Measurements from ENCODE around the gene MOB3B.

MOB3B gene

DNA sequence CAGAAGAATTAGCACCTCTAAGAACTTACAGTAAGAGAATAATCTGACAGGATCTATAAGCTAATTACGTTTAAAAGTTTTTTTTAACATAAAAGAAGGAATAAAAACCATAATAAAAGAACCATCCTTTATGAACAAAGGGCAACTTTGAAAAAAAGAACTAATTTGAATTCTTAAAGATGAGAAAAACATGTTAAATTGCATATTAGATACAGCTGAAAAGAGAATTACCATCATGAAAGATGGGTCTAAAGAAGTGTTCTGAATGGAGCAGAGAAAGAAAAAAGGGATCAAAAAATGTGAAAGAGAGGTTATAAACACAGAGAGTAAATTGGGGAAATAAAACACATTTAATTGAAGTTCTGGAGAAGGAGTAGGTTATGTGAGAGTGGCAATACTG is 51.3 kb downstream of the MOB3B start:
- TF ChIP-seq ZFP30 (CRISPR knock-in tag; IDR thresholded peaks at IDR 0.05): peak; percentile 89
- no peak for TF ChIP-seq TCF4 (CRISPR knock-in tag; IDR thresholded peaks at IDR 0.05; ENCODE audit: borderline replicate concordance)
- no peak for ATAC-seq

DNA sequence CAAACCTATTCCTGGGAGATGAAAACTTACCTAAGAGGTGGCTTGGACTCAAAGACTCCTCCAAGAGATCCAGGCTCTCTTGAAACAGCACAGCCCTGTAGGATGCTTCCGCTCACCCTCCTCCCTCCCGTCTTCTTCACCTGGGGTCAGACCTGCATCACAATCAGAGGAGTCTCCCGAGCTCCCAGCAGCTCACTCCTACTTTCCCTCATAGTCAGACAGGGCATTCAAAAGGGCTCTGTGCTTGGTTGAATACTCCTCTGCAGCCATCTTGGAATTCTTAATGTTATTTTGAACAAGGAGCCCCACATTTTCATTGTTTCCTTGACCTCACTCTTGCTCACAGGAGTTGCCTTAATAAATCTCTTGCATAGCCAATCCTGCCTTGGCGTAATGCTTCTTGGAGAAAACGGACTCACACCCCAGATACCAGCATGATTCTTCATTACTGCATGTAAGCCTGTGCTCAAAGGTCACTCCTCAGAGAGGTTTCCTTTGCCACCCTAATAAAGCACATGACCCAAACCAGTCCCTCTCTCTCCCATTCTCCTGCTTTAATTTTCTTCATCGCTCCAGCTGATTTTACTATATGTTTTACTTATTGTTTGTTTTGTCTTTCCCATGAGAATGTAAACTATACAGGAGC is 52.6 kb downstream of the MOB3B start:
- TF ChIP-seq ISL1 (CRISPR knock-in tag; IDR thresholded peaks at IDR 0.05) (no peak), ZFP30 (CRISPR knock-in tag; IDR thresholded peaks at IDR 0.05) (no peak), ESRRG (CRISPR knock-in tag; IDR thresholded peaks at IDR 0.05) (no peak), ZC3H10 (CRISPR knock-in tag; IDR thresholded peaks at IDR 0.05) (no peak), BACH2 (CRISPR knock-in tag; IDR thresholded peaks at IDR 0.05; ENCODE audit: borderline replicate concordance) (no peak), CSRNP3 (CRISPR knock-in tag; IDR thresholded peaks at IDR 0.05) (no peak), TCF4 (CRISPR knock-in tag; IDR thresholded peaks at IDR 0.05; ENCODE audit: borderline replicate concordance) (no peak), ZNF8 (CRISPR knock-in tag; IDR thresholded peaks at IDR 0.05) (no peak), CSDC2 (CRISPR knock-in tag; IDR thresholded peaks at IDR 0.05) (no peak), GLIS3 (CRISPR knock-in tag; IDR thresholded peaks at IDR 0.05) (no peak), ARNTL (CRISPR knock-in tag; IDR thresholded peaks at IDR 0.05; ENCODE audit: borderline replicate concordance, low read depth) (no peak), TSHZ2 (CRISPR knock-in tag; IDR thresholded peaks at IDR 0.05) (no peak), POU6F1 (CRISPR knock-in tag; IDR thresholded peaks at IDR 0.05; ENCODE audit: borderline replicate concordance, low read depth) (no peak), PATZ1 (CRISPR knock-in tag; IDR thresholded peaks at IDR 0.05; ENCODE audit: borderline replicate concordance) (no peak)
- TF ChIP-seq, protein P1, sequence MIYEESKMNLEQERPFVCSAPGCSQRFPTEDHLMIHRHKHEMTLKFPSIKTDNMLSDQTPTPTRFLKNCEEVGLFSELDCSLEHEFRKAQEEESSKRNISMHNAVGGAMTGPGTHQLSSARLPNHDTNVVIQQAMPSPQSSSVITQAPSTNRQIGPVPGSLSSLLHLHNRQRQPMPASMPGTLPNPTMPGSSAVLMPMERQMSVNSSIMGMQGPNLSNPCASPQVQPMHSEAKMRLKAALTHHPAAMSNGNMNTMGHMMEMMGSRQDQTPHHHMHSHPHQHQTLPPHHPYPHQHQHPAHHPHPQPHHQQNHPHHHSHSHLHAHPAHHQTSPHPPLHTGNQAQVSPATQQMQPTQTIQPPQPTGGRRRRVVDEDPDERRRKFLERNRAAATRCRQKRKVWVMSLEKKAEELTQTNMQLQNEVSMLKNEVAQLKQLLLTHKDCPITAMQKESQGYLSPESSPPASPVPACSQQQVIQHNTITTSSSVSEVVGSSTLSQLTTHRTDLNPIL (CRISPR knock-in tag; IDR thresholded peaks at IDR 0.05; ENCODE audit: low read depth): no peak
- no peak for ATAC-seq

GRCh38 chr9:27475057-27475595 is 54.5 kb downstream of the MOB3B start:
- ATAC-seq: no peak
- TF ChIP-seq ISL1 (CRISPR knock-in tag; IDR thresholded peaks at IDR 0.05) (no peak), TOX (CRISPR knock-in tag; IDR thresholded peaks at IDR 0.05; ENCODE audit: borderline replicate concordance) (no peak), ESRRG (CRISPR knock-in tag; IDR thresholded peaks at IDR 0.05) (no peak), ZNF8 (CRISPR knock-in tag; IDR thresholded peaks at IDR 0.05) (no peak), CSRNP3 (CRISPR knock-in tag; IDR thresholded peaks at IDR 0.05) (no peak), ZNF565 (CRISPR knock-in tag; conservative IDR thresholded peaks at IDR 0.05; ENCODE audit: low read depth) (no peak), ZNF70 (CRISPR knock-in tag; IDR thresholded peaks at IDR 0.05) (no peak), GLIS3 (CRISPR knock-in tag; IDR thresholded peaks at IDR 0.05) (no peak), POU6F1 (CRISPR knock-in tag; IDR thresholded peaks at IDR 0.05; ENCODE audit: borderline replicate concordance, low read depth) (no peak), RARB (CRISPR knock-in tag; IDR thresholded peaks at IDR 0.05) (no peak), PPARA (CRISPR knock-in tag; IDR thresholded peaks at IDR 0.05; ENCODE audit: borderline replicate concordance) (no peak), SNAI2 (CRISPR knock-in tag; IDR thresholded peaks at IDR 0.05) (no peak), CSDC2 (CRISPR knock-in tag; IDR thresholded peaks at IDR 0.05) (no peak), ARNTL (CRISPR knock-in tag; IDR thresholded peaks at IDR 0.05; ENCODE audit: borderline replicate concordance, low read depth) (no peak), ZFP3 (CRISPR knock-in tag; IDR thresholded peaks at IDR 0.05) (no peak), ZFP30 (CRISPR knock-in tag; IDR thresholded peaks at IDR 0.05) (no peak)
- TF ChIP-seq, protein P1 (CRISPR knock-in tag; IDR thresholded peaks at IDR 0.05; ENCODE audit: low read depth): no peak

Data from SK-N-SH treated with all-trans-retinoic acid at 6 μM for 48 hours (cell line).